HG03108 (cell line): Measurements from ENCODE around the gene PRDM4.
A peak's percentile ranks its signal among the peaks of the same experiment; 100 is the strongest.
"Not testable (repeated sequence)": the region's sequence is repeated elsewhere in the genome, so short reads cannot be mapped to it uniquely, and the experiment has no call there.

Experiments used
- ATAC-seq: cut with Tn5 transposase; IDR thresholded peaks from one replicate; pipeline ENCODE4 v1.9.1; 2021; ENCODE audit warnings: moderate library complexity; ENCODE audit not compliant: unreplicated experiment

Gene PRDM4

DNA sequence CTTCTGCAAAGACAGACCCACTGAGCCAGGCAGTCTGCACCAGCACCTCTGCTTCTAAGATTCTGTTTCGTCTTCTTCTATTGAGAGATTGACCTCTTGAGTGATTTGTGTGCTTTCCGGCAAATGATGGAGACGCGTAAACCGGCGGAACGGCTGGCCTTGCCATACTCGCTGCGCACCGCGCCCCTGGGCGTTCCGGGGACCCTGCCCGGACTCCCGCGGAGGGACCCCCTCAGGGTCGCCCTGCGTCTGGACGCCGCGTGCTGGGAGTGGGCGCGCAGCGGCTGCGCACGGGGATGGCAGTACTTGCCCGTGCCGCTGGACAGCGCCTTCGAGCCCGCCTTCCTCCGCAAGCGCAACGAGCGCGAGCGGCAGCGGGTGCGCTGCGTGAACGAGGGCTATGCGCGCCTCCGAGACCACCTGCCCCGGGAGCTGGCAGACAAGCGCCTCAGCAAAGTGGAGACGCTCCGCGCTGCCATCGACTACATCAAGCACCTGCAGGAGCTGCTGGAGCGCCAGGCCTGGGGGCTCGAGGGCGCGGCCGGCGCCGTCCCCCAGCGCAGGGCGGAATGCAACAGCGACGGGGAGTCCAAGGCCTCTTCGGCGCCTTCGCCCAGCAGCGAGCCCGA, 14.3 kb upstream of the PRDM4 start:
- no peak for ATAC-seq

DNA sequence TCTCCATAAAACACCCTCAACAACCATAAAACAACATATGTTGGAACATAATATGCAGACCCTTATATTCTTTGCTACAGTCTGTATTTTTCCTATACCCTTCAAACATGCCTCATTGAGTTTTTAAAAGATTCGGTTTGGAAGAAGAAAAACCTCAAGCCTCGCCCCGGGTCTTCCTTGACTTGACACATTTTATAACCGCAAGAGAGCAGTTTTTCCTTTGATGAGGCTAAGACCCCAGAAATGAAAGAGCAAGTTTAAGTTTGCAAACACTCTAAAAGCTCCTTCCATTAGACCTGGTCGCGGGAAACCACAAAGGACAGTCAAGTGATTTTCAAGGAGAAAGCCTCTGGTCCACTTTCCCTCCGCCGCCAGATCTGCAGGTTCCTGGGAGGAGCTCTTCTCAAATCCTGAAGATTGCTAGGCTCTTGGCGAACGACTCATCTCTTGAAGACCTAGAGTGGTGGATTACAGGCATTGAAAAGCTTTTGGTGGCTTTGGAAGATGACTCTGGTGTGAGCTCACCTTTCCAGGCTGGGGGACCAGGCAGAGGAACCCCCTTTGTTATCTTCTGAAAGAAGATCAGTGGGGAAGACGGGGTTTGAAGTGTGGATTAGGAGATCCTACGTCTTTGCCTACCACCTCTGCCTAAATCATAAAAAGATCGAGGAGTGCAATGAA, 13.6 kb upstream of the PRDM4 start, which contains the start of gene ASCL4:
Gene ASCL4 (plus strand): TSS at position 356 of the 681 bp plus-strand sequence. CDS start 515 bp downstream, outside the sequence.
- no peak for ATAC-seq

DNA sequence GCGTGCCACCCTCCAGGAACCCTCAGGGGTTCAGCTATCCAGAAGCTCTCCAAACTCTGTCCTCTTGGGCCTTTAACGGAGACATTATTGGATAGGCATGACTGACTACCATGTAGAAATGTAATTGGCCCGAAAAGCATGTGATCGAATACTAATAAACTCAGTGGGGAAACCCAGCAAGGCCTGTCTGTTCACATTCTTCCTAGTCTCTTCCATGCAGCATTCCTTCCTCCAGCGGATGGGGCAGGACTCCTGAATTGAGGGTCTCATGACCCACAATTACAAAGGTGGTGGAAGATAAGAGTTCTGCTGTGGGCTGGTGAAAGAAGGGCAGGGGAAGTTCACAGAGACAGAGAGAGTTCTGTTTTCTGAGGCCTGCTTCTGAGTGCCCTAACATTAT, 6.5 kb upstream of the PRDM4 start:
- no peak for ATAC-seq

DNA sequence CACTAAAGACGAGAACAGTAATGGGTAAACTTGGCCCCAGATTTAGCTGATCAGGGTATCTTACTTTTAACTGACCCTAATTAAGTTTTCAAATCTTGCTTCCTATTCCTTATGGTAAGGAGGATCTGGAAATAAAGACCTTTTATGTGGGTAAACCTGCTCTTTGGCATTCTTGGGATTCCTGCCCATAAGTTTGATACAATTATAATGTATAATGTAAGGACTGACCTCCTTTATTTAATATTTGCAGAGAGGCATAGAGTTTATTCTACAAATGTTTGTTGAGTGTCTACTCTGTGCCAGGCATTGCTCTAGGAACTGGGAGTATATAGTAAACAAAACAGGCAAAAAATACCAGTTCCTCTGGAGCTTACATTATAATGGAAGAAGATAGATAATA, 4.4 kb upstream of the PRDM4 start:
- no peak for ATAC-seq

DNA sequence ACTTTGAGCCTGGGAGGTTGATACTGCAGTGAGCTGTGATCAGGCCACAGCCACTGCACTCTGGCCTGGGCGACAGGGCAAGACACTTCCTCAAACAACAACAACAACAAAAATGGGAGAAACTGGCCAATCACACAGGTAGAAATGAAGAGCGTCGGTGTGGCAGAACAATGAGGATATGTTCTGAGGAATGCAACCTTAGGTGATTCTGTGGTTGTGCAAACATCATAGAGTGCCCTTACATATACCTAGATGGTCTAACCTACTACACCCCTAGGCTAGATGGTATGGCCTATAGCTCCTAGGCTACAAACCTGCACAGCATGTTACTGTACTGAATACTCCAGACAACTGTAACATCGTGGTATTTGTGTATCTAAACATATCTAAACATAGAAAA, 3.7 kb upstream of the PRDM4 start:
- ATAC-seq: no peak

DNA sequence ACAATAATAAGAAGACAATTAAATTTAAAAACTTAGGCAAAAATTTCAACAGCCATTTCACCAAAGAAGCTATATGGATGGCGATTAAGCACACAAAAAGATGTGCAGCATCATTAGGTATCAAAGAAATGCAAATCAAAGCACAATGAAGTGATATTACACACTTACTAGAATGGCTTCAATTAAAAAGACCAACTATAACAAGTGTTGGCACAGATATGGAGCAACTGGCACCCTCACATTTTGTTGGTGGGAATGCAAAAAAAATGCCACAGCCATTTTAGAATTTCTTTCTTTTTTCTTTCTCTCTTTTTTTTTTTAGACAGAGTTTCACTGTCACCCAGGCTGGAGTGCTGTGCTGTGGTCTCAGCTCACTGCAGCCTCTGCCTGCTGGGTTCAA, 1.9 kb upstream of the PRDM4 start:
- no peak for ATAC-seq

DNA sequence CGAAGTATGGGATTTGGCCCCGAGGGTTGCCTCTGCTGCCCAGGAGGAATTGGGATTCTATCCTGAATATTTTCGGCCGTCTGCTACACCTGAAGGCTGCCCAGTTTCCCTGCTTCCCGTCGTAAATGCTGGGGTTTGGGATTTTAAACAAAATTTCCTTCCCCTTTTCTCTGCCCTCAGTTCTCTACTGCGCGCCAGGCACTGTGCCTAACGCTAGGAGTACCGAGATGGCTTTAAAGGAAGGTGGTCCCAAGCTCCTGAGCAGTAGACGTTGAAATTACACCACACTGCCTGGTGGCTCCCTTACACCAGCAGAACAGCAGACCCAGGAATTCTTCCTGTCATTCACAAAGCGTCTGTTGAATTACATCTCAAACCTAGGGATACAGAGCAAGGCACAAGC, 566 bp upstream of the PRDM4 start:
- no peak for ATAC-seq

DNA sequence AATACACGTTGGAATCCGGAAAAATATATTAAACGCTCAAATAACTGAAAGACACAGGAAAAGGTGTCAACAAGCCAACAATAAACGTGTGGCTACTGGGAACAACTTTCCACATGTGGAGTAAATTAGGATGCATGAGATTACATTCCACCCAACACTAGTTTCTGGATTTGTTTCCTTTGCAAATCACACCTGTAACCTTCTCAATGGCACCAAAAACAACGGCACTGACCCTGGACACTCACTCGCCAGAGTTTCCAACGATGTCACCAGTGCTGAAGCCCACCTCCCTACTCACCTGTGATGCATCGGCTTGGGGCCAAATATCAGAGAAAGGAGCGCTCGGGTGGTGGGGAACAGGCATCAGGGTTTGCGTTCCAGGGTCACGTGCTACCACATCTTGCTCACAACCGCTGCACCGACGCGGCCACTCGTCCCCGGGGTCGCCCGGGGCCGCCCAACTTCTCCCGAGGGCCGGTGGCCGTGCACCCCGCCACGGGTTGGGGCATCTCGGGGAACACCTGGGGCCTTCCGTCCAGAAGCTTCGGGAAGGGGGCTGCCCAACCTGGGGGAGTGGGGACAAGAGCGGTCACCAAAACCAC, 629 bp downstream of the PRDM4 start:
- ATAC-seq: peak; percentile 13

DNA sequence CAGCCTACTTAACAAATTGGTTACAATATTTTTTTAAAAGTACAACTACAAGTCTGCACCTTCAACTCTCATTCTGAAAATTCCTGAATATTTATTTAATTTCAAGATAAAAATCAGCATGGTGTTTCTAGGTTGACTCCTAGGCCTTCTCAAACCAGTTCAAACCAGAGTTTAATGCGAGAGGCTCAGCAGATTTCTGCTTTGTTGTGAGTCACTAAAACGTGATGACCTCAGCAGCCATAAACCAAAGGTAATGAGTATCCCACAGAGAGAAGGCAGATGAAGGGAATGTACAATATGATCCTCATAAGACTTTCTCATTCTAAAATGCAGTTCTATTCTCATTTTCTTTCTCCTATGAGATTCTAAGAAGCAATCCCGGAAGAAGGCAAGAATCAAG, 1.5 kb downstream of the PRDM4 start:
- no peak for ATAC-seq

DNA sequence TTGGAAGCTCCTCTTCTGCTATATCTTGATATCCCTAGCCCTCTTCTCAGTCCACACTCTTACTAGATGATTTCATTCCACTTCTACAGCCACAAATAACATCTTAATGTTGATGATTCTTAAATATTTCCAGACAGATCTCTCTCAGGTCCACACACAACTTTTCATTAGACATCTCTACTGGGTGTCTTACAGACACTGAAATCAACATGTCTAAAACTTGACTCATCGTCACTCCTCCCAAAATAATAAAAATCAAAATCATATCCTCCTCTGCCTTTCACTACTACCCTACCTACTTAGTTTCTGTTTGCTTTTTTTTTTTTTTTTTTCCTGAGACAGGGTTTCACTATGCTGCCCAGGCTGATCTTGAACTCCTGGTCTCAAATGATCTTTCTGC, 11.9 kb downstream of the PRDM4 start:
- no peak for ATAC-seq

DNA sequence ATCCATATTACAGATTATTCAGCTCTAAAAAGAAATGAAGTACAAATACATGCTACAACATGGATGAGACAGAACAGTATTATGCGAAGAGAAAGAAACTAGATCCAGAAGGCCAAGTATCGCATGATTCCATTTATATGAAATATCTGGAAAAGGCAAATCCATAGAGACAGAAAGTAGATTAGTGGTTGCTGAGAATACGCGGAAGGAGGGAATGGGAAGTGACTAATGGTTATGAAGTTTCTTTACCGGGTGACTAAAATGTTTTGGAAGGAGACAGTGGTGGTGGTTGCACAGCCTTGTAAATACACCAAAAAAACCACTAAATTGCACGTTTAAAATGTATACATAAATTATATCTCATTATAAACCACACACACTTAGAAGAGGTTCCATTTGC, 12.5 kb downstream of the PRDM4 start:
- ATAC-seq: no peak

DNA sequence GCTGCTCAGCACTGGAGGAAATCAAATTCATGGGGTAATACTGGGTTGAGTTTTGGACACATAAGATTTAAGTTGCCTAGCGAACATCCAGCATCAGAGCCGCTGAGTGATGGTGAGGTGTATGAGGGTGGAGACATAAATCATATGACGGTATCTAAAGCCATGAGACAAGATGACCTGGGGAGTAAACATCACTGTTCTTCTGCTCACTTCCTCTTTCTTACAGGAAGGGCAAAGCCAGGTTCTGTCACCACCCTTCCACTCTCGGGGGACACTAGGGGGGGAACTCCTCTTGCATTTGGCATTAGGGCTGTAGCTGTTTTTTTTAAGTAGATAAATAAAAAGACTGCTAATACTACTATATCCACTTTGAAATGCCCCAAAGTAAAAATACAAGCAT, 24.0 kb downstream of the PRDM4 start:
- ATAC-seq: peak; percentile 92

DNA sequence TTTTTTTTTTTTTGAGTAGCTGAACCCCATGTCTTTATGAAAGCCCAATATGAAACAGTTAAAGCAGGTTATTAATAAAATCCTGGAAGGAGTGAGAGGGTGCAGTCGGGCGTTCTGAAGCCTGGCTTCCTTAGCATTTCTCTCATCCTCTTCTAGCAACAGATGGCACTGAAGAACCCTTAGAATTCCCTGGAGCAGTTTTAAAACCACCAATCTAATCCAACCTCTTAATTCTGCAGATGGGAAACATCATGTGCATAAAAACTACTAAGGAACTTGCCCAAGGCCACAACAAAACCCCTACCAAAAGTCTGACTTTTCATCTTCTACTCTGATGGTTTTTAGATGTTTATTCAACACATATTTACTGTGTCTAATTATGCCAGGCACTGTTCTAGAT, 25.2 kb downstream of the PRDM4 start:
- no peak for ATAC-seq

DNA sequence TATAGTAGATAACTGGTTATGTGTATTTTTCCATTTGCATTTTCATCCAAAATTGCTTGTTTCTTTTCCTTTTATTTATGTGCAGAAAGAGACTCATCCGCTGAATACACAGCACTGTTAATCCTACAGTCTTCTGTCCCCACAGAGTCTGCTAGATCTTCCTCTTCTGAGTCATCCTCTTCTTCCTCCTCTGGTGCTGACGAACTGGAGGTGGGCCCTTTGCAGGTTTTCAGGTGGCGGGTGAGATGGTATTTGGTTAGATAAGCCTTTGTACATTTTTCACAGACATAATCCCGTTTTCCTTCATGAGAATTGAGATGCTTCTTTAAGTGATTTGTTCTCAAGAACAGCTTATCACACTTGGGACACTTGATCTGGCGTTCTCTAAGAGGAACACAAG, 26.8 kb downstream of the PRDM4 start:
- no peak for ATAC-seq

DNA sequence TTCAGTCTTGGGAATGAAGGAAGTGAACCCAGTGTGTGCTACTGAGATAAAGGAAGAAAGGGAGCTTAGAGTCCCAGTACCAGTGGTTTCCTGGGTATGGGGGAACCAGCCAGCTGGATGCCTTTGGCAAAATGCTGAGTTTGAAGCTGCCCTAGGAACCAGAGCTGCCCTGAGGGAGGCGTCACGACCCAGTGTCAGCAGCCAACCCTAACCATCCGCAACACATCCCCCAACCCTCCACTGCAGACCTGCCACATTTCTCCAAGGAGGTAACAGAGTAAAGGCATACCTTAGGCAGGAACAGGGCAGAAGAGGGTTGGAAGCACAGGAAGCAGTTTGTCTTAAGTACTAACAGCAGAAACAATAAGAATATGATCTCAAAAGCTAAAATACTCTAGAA, 28.6 kb downstream of the PRDM4 start:
- no peak for ATAC-seq

DNA sequence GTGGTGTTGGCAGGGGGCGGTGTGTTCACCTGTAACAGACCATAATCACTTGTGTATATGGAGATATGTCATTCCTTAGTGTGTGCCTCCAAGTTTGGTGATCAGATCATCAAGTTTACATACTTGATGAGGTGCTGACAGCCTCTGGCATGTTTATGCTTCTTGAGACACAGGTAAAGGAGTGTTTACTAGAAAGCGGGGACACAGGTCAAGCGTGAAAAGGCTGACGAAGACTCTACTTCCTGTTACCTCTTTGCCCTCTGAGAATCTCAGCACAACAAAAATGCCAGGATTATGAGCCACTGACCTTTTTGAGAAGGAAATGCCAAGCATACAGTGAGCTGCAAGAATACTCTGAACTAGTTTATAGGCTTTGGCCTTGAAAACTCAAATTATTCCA, 29.6 kb downstream of the PRDM4 start:
- ATAC-seq: no peak

DNA sequence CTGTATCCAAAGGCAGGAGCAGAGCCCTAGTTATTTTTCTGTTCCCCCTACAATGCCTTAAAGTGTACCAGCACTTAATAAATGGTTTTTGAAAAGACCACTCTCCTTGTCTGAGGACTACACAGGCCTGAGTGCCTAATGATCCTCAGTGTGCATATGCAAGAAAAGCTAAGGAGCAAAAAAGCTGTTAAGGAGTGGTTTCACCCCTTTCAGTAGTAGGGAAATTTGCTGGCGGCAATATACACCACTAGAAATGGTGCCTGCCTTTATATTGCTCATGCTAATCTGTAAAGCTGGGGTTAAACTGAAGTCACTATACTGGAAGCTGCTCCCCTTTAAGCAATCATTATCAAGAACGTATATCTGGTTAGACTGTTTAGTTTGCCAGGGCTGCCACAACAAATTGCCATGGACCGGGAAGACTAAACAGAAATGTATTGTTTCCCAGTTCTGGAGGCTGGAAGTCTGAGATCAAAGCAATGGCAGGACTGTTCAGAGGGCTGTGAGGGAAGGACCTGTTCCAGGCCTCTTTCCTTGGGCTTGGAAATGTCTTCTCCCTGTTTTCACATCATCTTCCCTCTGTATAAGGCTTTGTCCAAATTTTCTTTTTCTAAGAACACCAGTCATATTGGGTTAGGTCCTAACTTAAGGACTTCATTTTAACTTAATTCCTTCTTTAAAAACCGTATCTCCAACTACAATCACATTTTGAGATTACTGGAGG, 30.2 kb downstream of the PRDM4 start:
- no peak for ATAC-seq

DNA sequence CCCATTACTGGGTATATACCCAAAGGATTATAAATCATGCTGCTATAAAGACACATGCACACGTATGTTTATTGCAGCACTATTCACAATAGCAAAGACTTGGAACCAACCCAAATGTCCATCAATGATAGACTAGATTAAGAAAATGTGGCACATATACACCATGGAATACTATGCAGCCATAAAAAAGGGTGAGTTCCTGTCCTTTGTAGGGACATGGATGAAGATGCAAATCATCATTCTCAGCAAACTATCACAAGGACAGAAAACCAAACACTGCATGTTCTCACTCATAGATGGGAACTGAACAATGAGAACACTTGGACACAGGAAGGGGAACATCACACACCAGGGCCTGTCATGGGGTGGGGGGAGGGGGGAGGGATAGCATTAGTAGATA, 33.2 kb downstream of the PRDM4 start:
- ATAC-seq: not testable (repeated sequence)

DNA sequence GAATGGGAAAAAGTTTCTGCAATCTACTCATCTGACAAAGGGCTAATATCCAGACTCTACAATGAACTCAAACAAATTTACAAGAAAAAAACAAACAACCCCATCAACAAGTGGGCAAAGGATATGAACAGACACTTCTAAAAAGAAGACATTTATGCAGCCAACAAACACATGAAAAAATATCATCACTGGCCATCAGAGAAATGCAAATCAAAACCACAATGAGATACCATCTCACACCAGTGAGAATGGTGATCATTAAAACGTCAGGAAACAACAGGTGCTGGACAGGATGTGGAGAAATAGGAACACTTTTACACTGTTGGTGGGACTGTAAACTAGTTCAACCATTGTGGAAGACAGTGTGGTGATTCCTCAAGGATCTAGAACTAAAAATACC, 33.6 kb downstream of the PRDM4 start:
- ATAC-seq: not testable (repeated sequence)

DNA sequence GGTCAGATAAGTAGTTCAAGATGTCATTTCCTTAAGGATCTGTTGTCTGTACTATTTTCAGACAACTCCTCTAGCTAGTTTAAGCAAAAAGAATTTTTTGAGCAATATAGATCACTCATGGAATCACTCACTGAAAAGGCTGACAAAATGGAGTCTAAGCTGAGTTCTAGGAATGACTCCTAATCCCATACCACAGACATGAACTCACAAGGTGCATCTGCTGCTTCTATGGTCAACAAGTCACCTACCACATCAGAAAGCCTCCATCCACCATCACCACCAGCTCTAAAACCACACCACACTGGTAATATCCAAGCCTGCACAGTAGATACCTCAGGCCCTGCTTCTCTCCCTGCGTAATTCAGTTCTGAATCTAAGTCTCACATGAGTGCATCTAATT, 42.3 kb downstream of the PRDM4 start:
- ATAC-seq: no peak

DNA sequence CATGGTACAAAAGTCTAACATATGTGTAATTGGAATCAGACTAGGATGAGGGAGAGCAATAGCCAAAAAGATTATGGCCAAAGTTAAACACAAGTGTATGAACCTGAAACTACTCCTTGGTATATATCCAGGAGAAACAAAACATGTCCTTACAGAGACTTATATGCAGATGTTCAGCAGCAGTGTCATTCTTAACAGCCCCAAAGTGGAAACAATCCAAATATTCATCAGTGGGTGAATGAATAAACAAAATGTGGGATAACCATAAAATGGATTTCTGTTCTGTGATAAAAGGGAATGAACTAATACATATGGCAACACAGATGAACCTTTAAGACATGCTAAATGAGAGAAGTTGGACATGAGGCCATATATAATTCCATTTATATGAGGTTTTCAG, 45.2 kb downstream of the PRDM4 start:
- no peak for ATAC-seq

DNA sequence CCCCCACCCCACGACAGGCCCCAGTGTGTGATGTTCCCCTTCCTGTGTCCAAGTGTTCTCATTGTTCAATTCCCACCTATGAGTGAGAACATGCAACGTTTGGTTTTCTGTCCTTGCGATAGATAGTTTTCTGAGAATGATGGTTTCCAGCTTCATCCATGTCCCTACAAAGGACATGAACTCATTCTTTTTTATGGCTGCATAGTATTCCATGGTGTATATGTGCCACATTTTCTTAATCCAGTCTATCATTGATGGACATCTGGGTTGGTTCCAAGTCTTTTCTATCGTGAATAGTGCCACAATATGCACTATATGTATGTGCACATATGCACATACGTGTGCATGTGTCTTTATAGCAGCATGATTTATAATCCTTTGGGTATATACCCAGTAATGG, 55.4 kb downstream of the PRDM4 start:
- ATAC-seq: not testable (repeated sequence)
